ENCODE measurements around the gene IQGAP1.
"Not testable (repeated sequence)": the region's sequence is repeated elsewhere in the genome, so short reads cannot be mapped to it uniquely, and the experiment has no call there.

Gene IQGAP1

DNA sequence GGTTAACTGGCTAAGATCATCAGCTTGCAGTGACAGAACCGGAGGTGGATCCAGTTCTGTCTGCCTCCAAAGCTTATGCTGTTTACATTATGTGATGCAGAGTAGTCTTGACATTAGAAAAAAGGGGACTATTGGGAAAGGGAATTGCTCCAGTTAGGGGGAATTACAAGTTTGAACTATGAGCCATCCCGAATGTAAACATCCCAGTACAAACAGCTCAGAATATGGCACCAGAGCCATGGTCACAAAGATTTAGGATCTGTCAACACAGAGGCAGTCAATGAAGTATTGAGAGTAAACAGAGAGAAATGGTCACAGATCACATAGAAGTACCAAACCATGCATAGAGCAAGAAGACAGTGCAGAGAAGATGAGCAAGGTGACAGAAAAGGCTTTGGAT is 101.9 kb downstream of the IQGAP1 start:
- DNase-seq, result no peak

DNA sequence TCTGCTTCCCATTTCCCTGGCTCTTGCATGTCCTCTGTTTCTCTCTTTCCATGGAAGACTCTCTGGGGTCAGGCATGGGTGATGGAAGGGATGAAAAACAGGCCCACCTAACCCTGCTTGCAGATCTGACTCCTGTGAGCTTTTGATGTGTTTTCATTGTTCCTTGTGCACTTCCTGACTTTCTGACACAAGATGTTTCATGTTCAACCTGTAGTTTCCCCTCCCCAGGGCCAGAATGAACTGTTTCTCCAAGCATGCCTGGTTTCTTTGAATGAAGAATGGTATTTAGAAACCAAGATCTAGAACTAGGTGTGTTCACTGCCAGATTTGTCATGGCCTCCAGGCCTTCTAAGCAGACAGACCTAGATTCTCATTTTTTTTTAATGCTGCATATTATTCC is 105.6 kb downstream of the IQGAP1 start:
- no peak for DNase-seq

DNA sequence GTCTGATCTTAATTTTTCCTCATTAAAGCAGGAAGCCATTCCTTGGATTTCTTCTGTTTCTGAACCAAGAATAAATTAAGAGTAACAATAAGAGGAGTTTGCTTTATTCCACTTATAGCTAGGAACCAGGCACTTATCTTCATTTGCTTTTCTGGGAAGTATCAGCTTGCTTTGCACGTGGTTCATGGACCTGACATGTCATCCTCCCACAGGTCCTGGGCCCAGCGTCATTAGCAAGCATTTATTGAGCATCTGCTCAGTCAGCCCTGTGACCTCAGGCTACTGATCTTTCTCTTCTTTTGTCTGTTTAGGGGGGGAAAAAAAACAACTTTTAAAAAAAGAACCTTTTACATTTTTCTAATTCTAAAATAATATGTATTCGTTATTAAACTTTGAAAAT is 107.0 kb downstream of the IQGAP1 start:
- no peak for DNase-seq

- no peak for DNase-seq
Observed at GRCh38 chr15:90496791-90497190, 108.7 kb downstream of the IQGAP1 start.

- DNase-seq, result no peak
Observed at GRCh38 chr15:90497376-90497775, 109.3 kb downstream of the IQGAP1 start.

- DNase-seq, result peak in 1 of 2 experiments; percentile 40
Observed at GRCh38 chr15:90497912-90498311, 109.9 kb downstream of the IQGAP1 start.

- no peak for DNase-seq
Observed at GRCh38 chr15:90500171-90500570, 112.1 kb downstream of the IQGAP1 start.

GRCh38 chr15:90501898-90502297 is 113.9 kb downstream of the IQGAP1 start:
- no peak for DNase-seq

DNA sequence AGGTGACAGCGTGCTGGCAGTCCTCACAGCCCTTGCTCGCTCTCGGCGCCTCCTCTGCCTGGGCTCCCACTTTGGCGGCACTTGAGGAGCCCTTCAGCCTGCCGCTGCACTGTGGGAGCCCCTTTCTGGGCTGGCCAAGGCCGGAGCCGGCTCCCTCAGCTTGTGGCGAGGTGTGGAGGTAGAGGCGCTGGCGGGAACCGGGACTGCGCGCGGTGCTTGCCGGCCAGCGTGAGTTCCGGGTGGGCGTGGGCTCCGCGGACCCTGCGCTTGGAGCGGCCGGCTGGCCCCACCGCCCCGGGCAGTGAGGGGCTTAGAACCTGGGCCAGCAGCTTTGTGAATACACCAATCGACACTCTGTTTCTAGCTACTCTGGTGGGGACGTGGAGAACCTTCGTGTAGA is 122.7 kb downstream of the IQGAP1 start:
- DNase-seq, result not testable (repeated sequence)

DNA sequence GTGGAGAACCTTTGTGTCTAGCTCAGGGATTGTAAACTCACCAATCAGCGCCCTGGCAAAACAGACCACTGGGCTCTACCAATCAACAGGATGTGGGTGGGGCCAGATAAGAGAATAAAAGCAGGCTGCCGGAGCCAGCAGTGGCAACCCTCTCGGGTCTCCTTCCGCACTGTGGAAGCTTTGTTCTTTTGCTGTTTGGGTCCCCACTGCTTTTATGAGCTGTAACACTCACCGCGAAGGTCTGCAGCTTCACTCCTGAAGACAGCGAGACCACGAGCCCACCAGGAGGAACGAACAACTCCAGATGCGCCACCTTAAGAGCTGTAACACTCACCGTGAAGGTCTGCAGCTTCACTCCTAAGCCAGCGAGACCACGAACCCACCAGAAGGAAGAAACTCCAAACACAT is 123.2 kb downstream of the IQGAP1 start:
- DNase-seq, result not testable (repeated sequence)

- no peak for DNase-seq
Observed at GRCh38 chr15:90512276-90512675, 124.2 kb downstream of the IQGAP1 start.

- DNase-seq, result no peak
Observed at GRCh38 chr15:90512981-90513380, 124.9 kb downstream of the IQGAP1 start.

DNA sequence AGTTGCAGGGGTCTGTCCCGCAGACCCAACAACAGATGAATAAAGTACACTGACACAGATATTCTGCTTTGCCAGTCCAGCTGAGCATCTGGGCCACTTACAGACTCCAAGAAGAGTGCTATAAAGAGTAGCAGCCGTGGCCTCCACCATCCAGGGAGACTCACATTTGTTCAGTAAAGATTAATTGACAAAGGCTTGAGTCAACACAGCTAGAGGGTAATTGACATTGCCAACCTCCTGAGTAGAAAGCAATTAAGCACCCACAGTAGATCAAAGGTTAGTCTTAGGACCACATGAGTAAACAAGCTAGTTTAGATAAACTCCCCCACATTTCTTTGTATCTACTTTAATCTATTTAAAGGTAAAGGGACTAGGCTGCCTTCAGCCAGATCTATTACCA is 125.4 kb downstream of the IQGAP1 start:
- DNase-seq, result no peak

GRCh38 chr15:90513893-90514292 is 125.9 kb downstream of the IQGAP1 start:
- not testable (repeated sequence) for DNase-seq

- DNase-seq, result no peak
Observed at GRCh38 chr15:90519688-90520087, 131.6 kb downstream of the IQGAP1 start.

- no peak for DNase-seq
Observed at GRCh38 chr15:90520365-90520764, 132.3 kb downstream of the IQGAP1 start.

DNA sequence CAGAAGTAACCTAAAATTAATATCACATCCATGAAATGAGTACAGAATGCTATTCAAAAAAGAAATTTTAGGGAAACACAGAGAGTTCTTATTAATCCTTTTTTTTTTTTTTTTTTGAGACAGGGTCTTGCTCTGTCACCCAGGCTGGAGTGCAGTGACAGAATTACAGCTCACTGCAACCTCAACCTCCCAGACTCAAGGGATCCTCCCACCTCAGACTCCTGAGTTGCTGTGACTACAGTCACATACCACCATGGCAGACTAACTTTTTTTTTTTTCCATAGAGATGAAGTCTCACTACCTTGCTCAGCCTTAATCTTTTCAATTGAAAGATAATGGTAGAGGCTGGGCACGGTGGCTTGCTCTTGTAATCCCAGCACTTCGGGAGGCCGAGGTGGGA is 135.3 kb downstream of the IQGAP1 start:
- no peak for DNase-seq

DNA sequence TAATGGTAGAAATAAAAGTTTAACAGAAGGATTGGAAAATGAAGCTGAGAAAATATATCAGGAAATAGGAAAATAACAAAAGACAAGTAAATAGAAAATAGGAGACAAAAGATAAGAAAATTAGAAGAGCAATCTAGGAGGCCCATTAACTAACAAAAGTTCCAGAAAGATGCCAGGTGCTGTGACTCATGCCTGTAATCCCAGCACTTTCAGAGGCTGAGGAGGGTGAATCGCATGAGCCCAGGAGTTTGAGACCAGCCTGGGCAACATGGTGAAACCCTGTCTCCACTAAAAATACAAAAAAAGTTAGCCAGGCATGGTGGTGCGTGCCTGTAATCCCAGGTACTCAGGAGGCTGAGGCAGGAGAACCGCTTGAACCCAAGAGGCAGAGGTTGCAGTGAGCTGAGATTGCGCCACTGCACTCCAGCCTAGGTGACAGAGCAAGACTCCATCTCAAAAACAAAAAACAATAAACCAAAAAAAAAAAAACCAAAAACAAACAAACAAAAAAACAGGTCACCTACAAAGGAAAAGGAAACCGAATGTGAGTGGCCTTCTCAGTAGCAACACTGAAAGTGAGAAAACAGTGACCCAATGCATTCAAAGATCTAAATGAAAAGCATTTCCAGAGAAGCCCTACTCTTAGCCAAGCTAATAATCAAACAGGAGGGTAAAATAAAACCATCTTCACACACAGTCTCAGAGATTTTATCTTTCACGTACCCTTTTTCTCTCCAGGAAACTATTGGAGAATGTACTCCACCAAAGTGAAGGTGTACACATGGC is 136.2 kb downstream of the IQGAP1 start:
- not testable (repeated sequence) for DNase-seq

DNA sequence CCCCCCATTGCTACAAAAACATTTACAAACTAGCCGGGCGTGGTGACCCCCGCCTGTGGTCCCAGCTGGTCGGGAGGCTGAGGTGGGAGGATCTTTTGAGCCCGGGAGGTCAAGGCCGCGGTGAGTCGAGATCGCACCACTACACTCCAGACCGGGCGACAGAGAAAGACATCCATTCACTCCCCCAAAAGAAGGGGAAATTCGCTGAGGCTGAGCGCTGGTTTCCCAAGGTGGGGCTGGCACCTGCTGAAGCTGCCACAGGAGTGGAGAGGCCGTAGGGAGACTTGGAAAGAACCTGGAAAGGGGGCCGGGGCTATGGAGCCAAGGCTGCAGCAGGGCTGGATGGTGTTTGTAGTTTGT is 140.9 kb downstream of the IQGAP1 start:
- no peak for DNase-seq

GRCh38 chr15:90529371-90530249 is 141.6 kb downstream of the IQGAP1 start, which contains the start of gene CRTC3:
Gene CRTC3, plus strand, starts transcription at chr15:90529923. Its CDS starts 149 bp downstream, at chr15:90530072.
- peak; percentile 48 to 54 for DNase-seq

DNA sequence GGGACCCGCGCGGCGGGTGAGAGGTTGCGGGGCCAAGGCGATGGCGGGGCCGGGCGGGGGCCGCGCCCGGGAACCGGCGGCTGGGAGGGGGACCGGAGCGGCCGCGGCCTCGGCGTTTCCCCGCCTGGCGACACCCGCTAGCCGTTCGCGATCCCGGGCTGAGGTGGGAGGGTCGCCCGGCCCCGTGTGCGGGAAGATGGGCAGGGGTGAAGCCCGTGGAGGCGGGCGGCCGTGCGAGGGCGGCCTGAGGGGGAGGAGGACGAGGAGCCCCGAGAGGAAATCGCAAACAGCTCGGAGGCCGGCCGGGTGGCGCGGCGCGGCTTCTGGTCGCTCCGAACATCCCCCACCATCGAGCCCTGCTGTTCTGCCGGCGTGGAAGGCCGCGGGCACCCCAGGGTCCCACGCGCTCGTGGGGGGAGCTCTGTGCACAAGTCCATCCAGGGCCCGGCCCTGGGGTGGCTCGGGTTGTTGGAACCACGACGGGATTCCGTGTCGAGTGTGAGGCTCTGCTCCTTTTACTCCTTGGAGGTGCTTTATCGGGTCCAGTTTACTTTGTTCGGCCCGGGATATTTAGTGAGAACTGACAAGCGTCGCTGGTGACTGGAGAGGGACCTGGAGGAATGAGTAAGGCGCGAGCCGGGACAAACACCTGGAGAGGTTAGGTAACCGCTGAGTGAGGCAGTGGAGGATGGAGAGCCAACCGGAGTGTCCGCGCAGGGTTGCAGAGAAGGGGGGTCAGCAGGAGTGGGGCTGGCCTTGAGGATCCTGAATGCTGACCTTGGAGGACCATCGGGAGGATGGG is 142.4 kb downstream of the IQGAP1 start:
- peak; percentile 15 to 50 for DNase-seq

- DNase-seq, result no peak
Observed at GRCh38 chr15:90531147-90531546, 143.1 kb downstream of the IQGAP1 start.

- no peak for DNase-seq
Observed at GRCh38 chr15:90535254-90535653, 147.2 kb downstream of the IQGAP1 start.
